ENCODE data around the gene SLC34A3.
A peak's percentile ranks its signal among the peaks of the same experiment; 100 is the strongest.

SLC34A3 gene

DNA sequence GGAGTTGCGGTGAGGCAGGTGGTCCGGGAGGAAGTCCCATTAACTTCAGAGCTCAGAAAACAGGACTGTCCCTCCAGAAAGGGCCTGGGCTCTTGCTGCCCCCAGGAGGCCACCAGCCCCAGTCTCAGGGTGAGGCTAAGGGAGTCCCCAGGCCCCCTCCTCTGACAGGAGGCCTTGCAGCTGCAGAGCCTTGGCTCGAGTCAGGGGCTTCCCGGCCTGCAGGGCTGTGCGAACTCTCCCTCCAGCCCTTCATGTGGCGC is 17.1 kb downstream of the SLC34A3 start:
- TF ChIP-seq, protein P1, sequence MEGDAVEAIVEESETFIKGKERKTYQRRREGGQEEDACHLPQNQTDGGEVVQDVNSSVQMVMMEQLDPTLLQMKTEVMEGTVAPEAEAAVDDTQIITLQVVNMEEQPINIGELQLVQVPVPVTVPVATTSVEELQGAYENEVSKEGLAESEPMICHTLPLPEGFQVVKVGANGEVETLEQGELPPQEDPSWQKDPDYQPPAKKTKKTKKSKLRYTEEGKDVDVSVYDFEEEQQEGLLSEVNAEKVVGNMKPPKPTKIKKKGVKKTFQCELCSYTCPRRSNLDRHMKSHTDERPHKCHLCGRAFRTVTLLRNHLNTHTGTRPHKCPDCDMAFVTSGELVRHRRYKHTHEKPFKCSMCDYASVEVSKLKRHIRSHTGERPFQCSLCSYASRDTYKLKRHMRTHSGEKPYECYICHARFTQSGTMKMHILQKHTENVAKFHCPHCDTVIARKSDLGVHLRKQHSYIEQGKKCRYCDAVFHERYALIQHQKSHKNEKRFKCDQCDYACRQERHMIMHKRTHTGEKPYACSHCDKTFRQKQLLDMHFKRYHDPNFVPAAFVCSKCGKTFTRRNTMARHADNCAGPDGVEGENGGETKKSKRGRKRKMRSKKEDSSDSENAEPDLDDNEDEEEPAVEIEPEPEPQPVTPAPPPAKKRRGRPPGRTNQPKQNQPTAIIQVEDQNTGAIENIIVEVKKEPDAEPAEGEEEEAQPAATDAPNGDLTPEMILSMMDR (IDR thresholded peaks at IDR 0.05; ENCODE audit: borderline replicate concordance, insufficient read depth, low read depth, low read length) = no peak
- no peak overlapping the region for H3K4me3 ChIP-seq (ENCODE audit: low read depth, low read length)

DNA sequence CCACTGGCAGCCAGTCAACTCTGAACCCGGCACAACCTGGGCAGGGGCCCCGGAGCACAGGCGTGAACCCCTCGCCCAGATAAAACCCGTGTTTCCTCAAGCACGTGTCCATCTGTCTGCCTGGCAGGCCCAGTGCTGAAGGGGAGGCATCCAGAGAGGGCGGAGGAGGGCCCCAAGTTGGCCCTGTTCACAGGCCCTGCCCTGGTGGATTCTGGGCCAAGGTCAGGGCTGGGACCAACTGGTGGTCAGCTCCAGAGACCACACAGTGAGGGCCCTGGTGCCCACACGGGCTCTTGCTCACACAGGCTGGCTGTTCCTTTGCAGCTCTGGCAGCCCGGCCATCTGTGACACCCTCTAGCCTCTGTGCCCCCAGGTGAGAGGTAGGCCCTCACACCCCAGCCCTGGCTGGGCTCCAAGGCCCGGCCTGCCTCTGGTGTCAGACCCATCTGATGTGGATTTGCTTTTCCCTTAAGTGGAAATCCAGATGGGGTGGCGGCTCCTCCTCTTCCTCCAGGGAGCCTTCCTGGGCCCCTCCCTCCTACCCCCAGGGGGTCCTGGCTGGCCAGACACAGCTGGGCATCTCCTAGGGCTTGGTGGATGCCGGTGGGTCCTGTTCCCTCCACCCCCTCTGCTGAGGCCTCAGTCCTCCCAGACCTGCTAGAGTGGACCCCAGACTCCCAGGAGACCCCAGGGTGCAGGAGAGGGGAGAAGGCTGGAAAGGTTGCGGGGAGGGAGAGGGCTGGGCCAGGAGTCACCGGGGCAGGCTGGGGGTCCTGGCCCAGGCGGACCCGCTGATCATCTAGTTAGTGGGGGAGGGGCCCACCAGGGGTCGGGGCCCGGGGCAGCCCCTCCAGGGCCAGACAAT is 19.9 kb downstream of the SLC34A3 start:
- H3K4me3 ChIP-seq (ENCODE audit: low read depth, low read length) = no peak overlapping the region
- TF ChIP-seq, protein P1 (IDR thresholded peaks at IDR 0.05; ENCODE audit: borderline replicate concordance, insufficient read depth, low read depth, low read length) = no peak

DNA sequence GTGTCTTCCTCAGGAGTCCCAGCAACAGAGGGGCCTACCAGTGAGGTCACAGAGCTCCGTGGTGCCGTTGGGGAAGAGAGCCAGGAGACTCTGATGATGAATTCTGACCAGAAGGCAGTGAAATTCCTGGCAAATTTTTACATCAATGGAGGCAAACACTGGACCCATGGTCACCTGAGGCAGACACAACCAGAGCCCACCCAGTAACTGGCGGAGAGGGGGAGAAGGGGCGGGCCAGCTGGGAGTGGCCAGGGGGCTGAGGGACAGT is 20.4 kb downstream of the SLC34A3 start, which contains the start of gene STPG3:
Gene STPG3, plus strand, starts transcription at position 93 of the 268 bp plus-strand sequence. Its CDS starts 1 bp downstream, at position 94.
- H3K4me3 ChIP-seq (ENCODE audit: low read depth, low read length) = no peak within 1 kb of the TSS
- TF ChIP-seq, protein P1 (IDR thresholded peaks at IDR 0.05; ENCODE audit: borderline replicate concordance, insufficient read depth, low read depth, low read length) = no peak

DNA sequence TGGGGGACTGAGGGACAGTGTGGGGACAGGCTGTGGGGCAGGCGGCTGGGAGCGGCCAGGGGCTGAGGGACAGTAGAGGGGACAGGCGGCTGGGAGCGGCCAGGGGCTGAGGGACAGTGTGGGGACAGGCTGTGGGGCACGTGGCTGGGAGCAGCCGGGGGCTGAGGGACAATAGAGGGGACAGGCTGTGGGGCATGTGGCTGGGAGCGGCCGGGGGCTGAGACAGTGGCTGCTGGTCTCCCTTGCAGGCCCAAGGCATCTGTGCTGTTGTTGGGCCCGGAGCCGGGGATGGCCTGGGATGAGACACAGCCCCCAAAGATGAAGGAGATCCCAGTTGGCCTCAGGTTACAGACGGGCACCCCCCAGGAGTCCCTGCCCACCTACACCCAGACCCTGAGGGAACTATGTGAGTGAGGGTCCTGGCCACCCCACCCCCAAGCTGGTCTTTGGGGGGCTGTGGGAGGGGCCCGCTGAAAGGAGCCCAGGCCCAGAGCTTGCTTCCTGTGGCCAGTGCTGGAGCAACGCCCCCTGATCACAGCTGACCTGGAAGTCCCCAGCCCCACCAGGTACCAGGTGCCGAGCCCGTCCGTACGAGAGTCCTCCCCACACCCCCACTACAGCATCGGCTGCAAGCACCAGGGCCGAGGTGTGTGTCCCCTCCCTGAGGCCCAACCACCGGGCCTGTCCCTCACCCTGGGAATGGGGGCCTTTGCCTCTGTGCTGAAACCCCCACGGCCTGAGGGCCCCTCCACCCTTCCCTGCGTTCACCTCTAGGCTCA is 21.0 kb downstream of the SLC34A3 start:
- TF ChIP-seq, protein P1 (IDR thresholded peaks at IDR 0.05; ENCODE audit: borderline replicate concordance, insufficient read depth, low read depth, low read length) = no peak
- H3K4me3 ChIP-seq (ENCODE audit: low read depth, low read length) = no peak overlapping the region

DNA sequence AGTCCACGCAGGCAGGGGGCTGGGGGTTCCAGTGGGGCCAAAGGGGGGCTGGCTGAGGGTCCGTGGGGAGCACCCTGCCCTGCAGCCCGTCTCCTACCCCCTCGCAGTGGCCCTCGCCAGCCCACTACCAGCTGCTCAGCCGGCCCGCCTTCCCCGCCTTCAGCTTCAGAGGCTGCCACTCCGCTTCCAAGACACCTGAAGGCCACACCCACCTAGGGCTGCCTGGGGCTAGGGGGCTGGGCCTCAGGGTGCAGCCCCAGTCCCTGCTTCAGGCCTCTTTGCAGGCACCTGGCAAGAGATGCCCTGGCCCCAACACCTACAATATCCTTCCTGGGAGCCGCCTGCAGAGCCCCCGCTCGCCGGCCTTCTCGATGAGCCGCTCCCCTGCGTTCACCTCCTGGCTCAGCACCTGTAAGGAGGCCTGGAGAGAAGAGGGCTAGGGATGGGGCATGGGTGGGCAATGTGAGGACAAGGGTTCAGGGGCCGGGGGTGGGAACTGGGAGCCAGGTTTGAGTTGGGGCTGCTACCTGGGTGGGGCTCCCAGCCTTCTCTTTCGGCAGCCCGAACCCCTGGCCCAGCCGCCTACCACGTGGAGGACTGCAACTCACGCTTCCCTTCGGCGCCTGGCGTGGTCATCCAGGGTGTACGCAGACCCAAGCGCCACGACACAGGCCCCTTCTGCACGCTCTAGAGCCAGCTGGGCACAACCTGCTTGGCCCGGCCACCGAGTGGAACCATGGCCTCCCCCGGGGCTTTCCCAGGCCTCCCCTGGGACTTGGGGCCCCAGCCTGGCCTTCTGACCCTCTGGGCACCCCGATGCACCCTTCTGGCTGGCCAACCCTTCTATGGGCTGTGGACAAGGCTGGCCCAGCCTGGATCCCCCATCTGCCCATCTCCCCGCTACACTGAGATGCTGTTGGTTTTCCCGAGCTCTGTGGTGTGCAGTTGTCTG is 22.1 kb downstream of the SLC34A3 start:
- H3K4me3 ChIP-seq (ENCODE audit: low read depth, low read length) = no peak overlapping the region
- TF ChIP-seq, protein P1 (IDR thresholded peaks at IDR 0.05; ENCODE audit: borderline replicate concordance, insufficient read depth, low read depth, low read length) = no peak

DNA sequence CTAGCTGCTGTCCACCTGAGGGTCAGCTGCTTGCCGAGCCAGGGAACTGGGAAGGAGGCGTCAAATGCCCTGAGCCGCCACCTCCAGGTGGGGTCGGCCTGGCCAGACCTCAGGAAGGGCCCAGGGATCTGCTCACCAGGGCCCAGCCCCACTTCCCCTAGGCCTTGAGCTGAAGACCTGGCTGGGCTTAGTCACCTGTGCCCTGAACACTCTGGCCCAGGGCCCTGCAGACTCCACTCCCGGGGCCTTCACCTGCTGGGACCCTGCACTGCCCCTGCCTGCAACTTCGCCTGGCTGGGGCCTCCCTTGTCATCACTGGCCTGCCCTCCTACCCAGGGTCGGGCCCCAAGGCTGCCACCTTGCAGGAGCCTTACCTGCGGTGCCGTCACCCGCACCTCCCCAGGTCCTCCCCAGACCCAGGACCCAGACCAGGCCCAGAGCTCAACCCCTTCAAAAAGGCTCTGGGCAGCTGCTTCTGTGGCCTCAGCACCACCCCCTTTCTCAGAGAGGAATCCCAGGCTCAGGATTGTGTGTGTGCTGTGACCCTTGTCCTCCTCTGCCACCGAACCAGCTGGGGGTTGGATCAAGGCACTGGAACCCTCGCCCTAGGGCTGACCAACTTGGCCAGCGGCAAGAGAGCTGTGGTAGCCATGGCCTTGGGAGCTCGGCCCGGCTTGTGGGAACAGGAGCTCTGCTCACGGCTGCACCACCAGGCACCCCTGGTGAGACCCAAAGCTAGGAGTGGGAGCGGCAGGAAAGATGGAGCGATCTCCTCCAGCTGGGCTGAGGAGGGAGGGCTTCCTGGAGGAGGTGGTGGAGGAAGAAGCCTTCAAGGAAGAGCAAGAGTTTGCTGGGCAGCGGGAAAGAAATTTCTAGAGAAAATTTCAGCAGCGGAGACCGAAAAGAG is 23.3 kb downstream of the SLC34A3 start:
- TF ChIP-seq, protein P1 (IDR thresholded peaks at IDR 0.05; ENCODE audit: borderline replicate concordance, insufficient read depth, low read depth, low read length) = no peak

More for the DNA sequence above, 23.3 kb downstream of the SLC34A3 start:
- peak overlapping the region; percentile 79 for H3K4me3 ChIP-seq (ENCODE audit: low read depth, low read length)

All from GM12875 (cell line).